Fibroblast of skin of abdomen (primary cell): ENCODE measurements around the gene KRTAP9-6. TPM values are rescaled to one million over a fixed set of nuclear protein-coding genes. Genes with fewer than 3 reads are reported as not detected.
"Not testable (repeated sequence)": the region's sequence is repeated elsewhere in the genome, so short reads cannot be mapped to it uniquely, and the experiment has no call there.

Source experiments
- DNase-seq: peaks from one replicate; pipeline ENCODE4 v3.0.0-alpha.2; 2013
- polyA plus RNA-seq, 2 experiments: library from polyadenylated mRNA; unstranded; fragments of 120-200 nt; gene quantifications; one replicate each; pipeline ENCODE4 v1.2.1, GENCODE V29; 2013; ENCODE audit not compliant: insufficient read length in 2 of 2

The KRTAP9-6 gene, protein sequence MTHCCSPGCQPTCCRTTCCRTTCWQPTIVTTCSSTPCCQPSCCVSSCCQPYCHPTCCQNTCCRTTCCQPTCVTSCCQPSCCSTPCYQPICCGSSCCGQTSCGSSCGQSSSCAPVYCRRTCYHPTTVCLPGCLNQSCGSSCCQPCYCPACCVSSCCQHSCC
- 0.10 TPM for polyA plus RNA-seq (2013, experiment 1 of 2; ENCODE audit: insufficient read length)
- not detected for polyA plus RNA-seq (2013, experiment 2 of 2; ENCODE audit: insufficient read length)

GRCh38 chr17:41265078-41265477 lies at the start of gene KRTAP9-6:
KRTAP9-6 (plus strand) TSS chr17:41265378; CDS start chr17:41265378, 0 bp downstream.
- no peak for DNase-seq

- no peak for DNase-seq
Observed at GRCh38 chr17:41215681-41216080, 49.5 kb upstream of the KRTAP9-6 start.

DNA sequence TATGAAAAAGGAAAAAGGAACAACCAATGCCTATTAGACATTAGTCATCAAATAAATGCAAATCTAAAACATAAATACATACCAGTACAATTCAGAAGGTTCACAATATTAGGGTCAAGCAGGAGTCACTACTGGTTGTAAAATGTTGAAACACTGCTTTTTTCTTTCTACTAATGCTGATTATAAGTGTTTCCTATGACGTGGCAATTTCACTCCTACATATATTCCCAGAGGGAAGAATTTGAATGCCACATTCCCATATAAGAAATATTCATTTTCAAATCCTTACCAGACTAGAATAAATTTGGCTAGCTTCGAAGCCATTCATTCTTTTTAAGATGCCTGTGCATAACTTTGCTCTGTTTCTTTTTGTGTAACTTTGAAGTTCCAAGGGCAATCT lies 41.4 kb upstream of the KRTAP9-6 start:
- peak; percentile 5 for DNase-seq

GRCh38 chr17:41226051-41226450 lies 39.1 kb upstream of the KRTAP9-6 start:
- no peak for DNase-seq

DNA sequence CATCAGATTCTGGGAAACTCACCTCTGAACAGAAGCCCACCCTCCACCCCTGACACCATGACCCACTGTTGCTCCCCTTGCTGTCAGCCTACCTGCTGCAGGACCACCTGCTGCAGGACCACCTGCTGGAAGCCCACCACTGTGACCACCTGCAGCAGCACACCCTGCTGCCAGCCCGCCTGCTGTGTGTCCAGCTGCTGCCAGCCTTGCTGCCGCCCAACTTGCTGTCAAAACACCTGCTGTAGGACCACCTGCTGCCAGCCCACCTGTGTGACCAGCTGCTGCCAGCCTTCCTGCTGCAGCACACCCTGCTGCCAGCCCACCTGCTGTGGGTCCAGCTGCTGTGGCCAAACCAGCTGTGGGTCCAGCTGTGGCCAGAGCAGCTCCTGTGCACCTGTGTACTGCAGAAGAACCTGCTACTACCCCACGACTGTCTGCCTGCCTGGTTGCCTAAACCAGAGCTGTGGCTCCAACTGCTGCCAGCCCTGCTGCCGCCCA lies 38.5 kb upstream of the KRTAP9-6 start, which contains the start of gene KRTAP9-2:
KRTAP9-2 (plus strand) TSS at position 51 of the 498 bp plus-strand sequence; CDS start at position 58, 7 bp downstream.
- DNase-seq = not testable (repeated sequence)

GRCh38 chr17:41230094-41230493 lies 35.1 kb upstream of the KRTAP9-6 start:
- DNase-seq = no peak

GRCh38 chr17:41231731-41232130 lies 33.4 kb upstream of the KRTAP9-6 start:
- no peak for DNase-seq

DNA sequence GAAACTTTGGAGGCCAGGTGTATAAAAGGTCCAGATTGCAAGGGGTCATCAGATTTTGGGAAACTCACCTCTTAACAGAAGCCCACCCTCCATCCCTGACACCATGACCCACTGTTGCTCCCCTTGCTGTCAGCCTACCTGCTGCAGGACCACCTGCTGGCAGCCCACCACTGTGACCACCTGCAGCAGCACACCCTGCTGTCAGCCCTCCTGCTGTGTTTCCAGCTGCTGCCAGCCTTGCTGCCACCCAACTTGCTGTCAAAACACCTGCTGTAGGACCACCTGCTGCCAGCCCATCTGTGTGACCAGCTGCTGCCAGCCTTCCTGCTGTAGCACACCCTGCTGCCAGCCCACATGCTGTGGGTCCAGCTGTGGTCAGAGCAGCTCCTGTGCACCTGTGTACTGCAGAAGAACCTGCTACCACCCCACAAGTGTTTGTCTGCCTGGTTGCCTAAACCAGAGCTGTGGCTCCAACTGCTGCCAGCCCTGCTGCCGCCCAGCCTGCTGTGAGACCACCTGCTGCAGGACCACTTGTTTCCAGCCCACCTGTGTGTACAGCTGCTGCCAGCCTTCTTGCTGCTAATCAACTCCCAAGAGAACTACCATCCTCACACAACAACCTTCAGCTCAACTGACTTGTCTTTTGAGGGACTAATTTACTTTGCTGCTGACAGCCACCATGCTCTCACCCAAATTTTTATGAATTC lies 32.6 kb upstream of the KRTAP9-6 start, which contains the start of gene KRTAP9-3:
KRTAP9-3 (plus strand) TSS at position 51 of the 707 bp plus-strand sequence; CDS start at position 104, 53 bp downstream.
- DNase-seq = not testable (repeated sequence)

- DNase-seq = not testable (repeated sequence)
Observed at GRCh38 chr17:41237116-41237515, 28.1 kb upstream of the KRTAP9-6 start.

GRCh38 chr17:41237949-41238437 lies 27.2 kb upstream of the KRTAP9-6 start, which contains the start of gene KRTAP9-8:
KRTAP9-8 (plus strand) TSS chr17:41237999; CDS start chr17:41238052, 53 bp downstream.
- not testable (repeated sequence) for DNase-seq

GRCh38 chr17:41246995-41247787 lies 18.0 kb upstream of the KRTAP9-6 start:
- not testable (repeated sequence) for DNase-seq

DNA sequence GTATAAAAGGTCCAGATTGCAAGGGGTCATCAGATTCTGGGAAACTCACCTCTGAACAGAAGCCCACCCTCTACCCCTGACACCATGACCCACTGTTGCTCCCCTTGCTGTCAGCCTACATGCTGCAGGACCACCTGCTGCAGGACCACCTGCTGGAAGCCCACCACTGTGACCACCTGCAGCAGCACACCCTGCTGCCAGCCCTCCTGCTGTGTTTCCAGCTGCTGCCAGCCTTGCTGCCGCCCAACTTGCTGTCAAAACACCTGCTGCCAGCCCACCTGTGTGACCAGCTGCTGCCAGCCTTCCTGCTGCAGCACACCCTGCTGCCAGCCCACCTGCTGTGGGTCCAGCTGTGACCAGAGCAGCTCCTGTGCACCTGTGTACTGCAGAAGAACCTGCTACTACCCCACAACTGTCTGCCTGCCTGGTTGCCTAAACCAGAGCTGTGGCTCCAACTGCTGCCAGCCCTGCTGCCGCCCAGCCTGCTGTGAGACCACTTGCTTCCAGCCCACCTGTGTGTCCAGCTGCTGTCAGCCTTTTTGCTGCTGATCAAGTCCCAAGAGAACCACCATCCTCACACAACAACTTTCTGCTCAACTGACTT lies 15.4 kb upstream of the KRTAP9-6 start, which contains the start of gene KRTAP9-4:
KRTAP9-4 (plus strand) TSS at position 51 of the 604 bp plus-strand sequence; CDS start at position 85, 34 bp downstream.
- not testable (repeated sequence) for DNase-seq

- DNase-seq = no peak
Observed at GRCh38 chr17:41251261-41251660, 13.9 kb upstream of the KRTAP9-6 start.

DNA sequence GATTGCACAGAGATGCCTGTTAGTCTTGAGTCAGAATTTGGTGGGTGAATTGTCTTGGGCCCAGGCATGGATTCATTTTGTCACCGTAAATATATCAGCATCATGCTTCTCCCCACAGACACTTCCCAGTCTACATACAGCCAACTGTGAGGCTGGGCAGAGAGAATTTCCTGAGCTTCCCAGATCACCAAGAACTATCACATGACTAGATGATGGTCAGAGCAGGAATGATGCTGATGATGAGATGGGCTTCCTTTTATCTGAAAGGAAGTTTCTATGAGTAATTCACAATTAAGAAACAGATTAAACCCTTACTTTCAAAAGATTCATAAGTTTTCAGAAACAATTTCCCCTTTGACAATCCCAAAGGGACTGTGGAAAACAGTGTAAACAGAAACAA lies 10.3 kb upstream of the KRTAP9-6 start:
- DNase-seq = peak; percentile 21

GRCh38 chr17:41255381-41256290 lies 9.5 kb upstream of the KRTAP9-6 start, which contains the start of gene KRTAP9-9:
KRTAP9-9 (plus strand) TSS chr17:41255384.
- peak; percentile 65 for DNase-seq

- peak; percentile 51 for DNase-seq
Observed at GRCh38 chr17:41256291-41256685, 8.9 kb upstream of the KRTAP9-6 start.

GRCh38 chr17:41258406-41258805 lies 6.8 kb upstream of the KRTAP9-6 start:
- no peak for DNase-seq

DNA sequence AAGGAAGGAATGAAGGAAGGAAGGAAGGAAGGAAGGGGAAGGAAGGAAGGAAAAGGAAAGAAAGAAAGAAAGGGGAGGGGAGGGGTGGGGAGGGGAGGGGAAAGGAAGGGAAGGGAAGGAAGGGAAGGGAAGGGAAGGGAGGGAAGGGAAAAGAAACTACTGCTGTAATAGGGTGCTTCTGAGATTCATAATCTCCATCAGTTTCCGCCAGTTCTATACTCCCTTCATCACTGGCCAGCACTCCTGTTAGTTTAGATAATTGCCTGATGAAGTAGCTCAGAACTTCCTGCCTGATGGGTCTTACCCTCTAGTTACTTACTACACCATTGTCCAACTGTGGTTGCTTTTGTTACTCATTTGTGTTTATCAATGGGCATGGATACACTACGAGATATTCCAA lies 2.0 kb upstream of the KRTAP9-6 start:
- no peak for DNase-seq

GRCh38 chr17:41264599-41264998 lies 579 bp upstream of the KRTAP9-6 start:
- DNase-seq = no peak

- no peak for DNase-seq
Observed at GRCh38 chr17:41267711-41268110, 2.5 kb downstream of the KRTAP9-6 start.

- DNase-seq = not testable (repeated sequence)
Observed at GRCh38 chr17:41271323-41271722, 6.1 kb downstream of the KRTAP9-6 start.
